Measurements from ENCODE around the gene TRERF1.

GRCh38 chr6:42431877-42432276 lies 19.8 kb downstream of the TRERF1 start:
- TF ChIP-seq POLR2A (IDR thresholded peaks at IDR 0.05) (no peak), CTCF (IDR thresholded peaks at IDR 0.05) (no peak), POLR2AphosphoS5 (IDR thresholded peaks at IDR 0.05) (no peak)

Data from upper lobe of left lung (tissue), 4 donors.